Heart left ventricle (tissue), 16 donors: ENCODE measurements around the gene CXCL5. TPM values are rescaled to one million over a fixed set of nuclear protein-coding genes. Genes with fewer than 3 reads are reported as not detected.
A peak's percentile ranks its signal among the peaks of the same experiment; 100 is the strongest.

Source experiments
- ATAC-seq, 4 donors: fragments of 200-7000 bp; cut with Tn5 transposase; one replicate each; pipeline ENCODE4 v1.9.1; 2020 to 2022; ENCODE audit warnings: moderate library complexity in 4 of 4, mild to moderate bottlenecking in 3 of 4, moderate number of reproducible peaks in 1 of 4
- DNase-seq, 5 donors: peaks; one replicate each; pipeline ENCODE4 v3.0.0-alpha.2; 2020
- H3K27ac ChIP-seq, 12 donors: fragments of 200-600 bp; sonication (generic) in 4 of 12; one replicate each; pipeline versions ENCODE4 v1.5.0 to v1.8.0; 2016 to 2022; ENCODE audit warnings: mild to moderate bottlenecking in 2 of 12
- H3K27me3 ChIP-seq, 9 donors: fragments of 200-600 bp; sonication (generic) in 2 of 9; one replicate each; pipeline versions ENCODE4 v1.5.1 to v1.8.0; 2016 to 2022; ENCODE audit warnings: mild to moderate bottlenecking in 3 of 9
- H3K36me3 ChIP-seq, 9 donors: fragments of 200-600 bp; sonication (generic) in 2 of 9; one replicate each; pipeline versions ENCODE4 v1.5.0 to v1.8.0; 2018 to 2022; ENCODE audit warnings: mild to moderate bottlenecking in 2 of 9
- H3K4me1 ChIP-seq, 12 donors: fragments of 200-600 bp; sonication (generic) in 4 of 12; one replicate each; pipeline versions ENCODE4 v1.5.0 to v1.8.0; 2016 to 2022; ENCODE audit warnings: mild to moderate bottlenecking in 3 of 12
- H3K4me3 ChIP-seq, 12 donors: fragments of 200-600 bp; sonication (generic) in 4 of 12; one replicate each; pipeline versions ENCODE4 v1.5.0 to v1.8.0; 2017 to 2022; ENCODE audit warnings: mild to moderate bottlenecking in 9 of 12, moderate library complexity in 4 of 12
- H3K9me3 ChIP-seq, 12 donors: fragments of 200-600 bp; sonication (generic) in 4 of 12; one replicate each; pipeline versions ENCODE4 v1.5.0 to v1.8.0; 2016 to 2022; ENCODE audit warnings: mild to moderate bottlenecking in 1 of 12
- POLR2A ChIP-seq, 2 donors: fragments of 450-650 bp; IDR thresholded peaks; one replicate each; pipeline ENCODE4 v1.6.1; 2017; ENCODE audit warnings: antibody characterized with exemption in 2 of 2, mild to moderate bottlenecking in 2 of 2, moderate library complexity in 2 of 2
- WGBS, 4 donors: extraction: QIAGEN DNeasy Blood & Tissue Kit in 2 of 4; methylation state at CpG; one replicate each; pipeline versions ENCODE4 v1.1.5 to v1.1.7; 2013 to 2018; 5-methylcytosine and 5-hydroxymethylcytosine counted together
- intact Hi-C, 10 donors: fragments of 100-400 bp; cut with DNase I; formaldehyde crosslinking; loops; one replicate each; pipeline versions ENCODE4 v1.11.1 to v1.14.2; 2022
- polyA plus RNA-seq, 2 donors: library from polyadenylated mRNA; stranded (reverse); fragments of 200-250 nt; gene quantifications; one replicate each; pipeline ENCODE4 v1.2.3, GENCODE V29; 2013
- total RNA-seq, 9 donors: library from RNA; depleted of rRNA in 2 of 9; stranded (reverse); fragments of >200 nt in 2 of 9; fragmentation: NEBNext Ultra II Directional in 3 of 9; extraction: Animal tissue kit (Norgen Biotek cat#: 25700) in 3 of 9; gene quantifications; one replicate each; pipeline versions ENCODE4 v1.1.0 to v1.2.4, GENCODE V29; 2016 to 2023
- TF ChIP-seq, protein P1 (sequence below), 12 donors: fragments of 200-600 bp; sonication (generic) in 4 of 12; IDR thresholded peaks; one replicate each; pipeline versions ENCODE4 v1.5.0 to v1.8.0; 2018 to 2022; ENCODE audit warnings: antibody characterized with exemption in 12 of 12, mild to moderate bottlenecking in 5 of 12
- donor health status: ischemic (EF 13 %, LVEDD 7.1; RV severe dilation, severe dysfunction).
- donor health status: healthy with polysubstance abuse.
- donor health status: DM: no; HTN: yes; CAD: no.
- donor health status: DM: no; HTN: no; CAD: no.
- donor health status: ischemic (EF 25% LVEDD 6.9; RV normal size, moderate dysfunction).
- donor health status: ischemic (EF 25% LVEDD 5.7; RV mildly dilated, moderate dysfunction).
- donor health status: healthy.
- donor health status: DM: yes; HTN: yes; CAD: no.
- donor health status: ischemic (EF 35%, LVEDD 5.7; RV mildly dilated, moderate dysfunction).
- donor health status: nonischemic (EF 11% LVEDD 7.7; RV severe dilation, severe dysfunction).
- donor health status: DM: yes; HTN: yes; CAD: no.
- donor health status: PGD.
- donor health status: ischemic (EF 29% LVEDD 5.4; RV normal size, mild dysfunction).
- donor health status: nonischemic (EF 23%, LVEDD 6.1; RV moderate dilation, normal function).

The CXCL5 gene
- total and polyA plus RNA-seq, 11 donors = 0.08 to 0.51 (median 0.10) TPM; not detected in 8

DNA sequence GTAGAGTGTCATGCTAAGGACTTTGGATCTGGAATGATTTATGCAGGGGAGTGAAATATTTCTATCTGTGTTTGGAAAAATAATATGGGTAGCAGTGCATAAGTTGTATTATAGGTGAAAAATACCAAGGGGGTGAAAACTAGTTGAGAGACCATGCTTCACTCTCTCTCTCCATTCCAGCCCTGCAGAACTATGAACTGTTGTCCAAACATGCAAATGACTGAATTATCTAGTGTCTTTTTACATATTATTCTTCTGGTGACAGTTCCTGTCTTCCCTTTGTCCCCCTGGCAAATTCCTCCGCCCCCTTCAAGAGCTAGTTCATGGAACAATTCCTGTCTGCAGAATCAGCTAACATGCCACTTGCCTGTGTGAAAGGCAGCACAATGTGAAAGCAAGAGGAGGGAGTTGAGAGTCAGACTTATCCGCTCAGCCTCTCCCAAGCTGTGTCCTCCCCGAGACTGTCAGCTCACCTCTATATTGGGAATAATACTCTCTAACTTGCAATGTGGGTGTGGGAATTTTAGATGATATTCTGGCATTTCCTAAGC is 19.0 kb downstream of the CXCL5 start:
- no peak for DNase-seq
- intact Hi-C loops = no loop called here
- WGBS, 4 donors = 73 to 85% (median 81%) methylated on average over 3 of the region's 3 CpGs
- H3K27me3 ChIP-seq = peaks cover 0 to 16% (median 0%) of the 10 kb centered on the region in 9 donors
- H3K27ac ChIP-seq = no peak overlapping the region
- H3K4me1 ChIP-seq = peaks cover 0 to 4% (median 0%) of the 10 kb centered on the region in 12 donors
- H3K4me3 ChIP-seq = no peak overlapping the region
- no peak for ATAC-seq
- no peak for TF ChIP-seq POLR2A (IDR thresholded peaks at IDR 0.05)
- TF ChIP-seq, protein P1, sequence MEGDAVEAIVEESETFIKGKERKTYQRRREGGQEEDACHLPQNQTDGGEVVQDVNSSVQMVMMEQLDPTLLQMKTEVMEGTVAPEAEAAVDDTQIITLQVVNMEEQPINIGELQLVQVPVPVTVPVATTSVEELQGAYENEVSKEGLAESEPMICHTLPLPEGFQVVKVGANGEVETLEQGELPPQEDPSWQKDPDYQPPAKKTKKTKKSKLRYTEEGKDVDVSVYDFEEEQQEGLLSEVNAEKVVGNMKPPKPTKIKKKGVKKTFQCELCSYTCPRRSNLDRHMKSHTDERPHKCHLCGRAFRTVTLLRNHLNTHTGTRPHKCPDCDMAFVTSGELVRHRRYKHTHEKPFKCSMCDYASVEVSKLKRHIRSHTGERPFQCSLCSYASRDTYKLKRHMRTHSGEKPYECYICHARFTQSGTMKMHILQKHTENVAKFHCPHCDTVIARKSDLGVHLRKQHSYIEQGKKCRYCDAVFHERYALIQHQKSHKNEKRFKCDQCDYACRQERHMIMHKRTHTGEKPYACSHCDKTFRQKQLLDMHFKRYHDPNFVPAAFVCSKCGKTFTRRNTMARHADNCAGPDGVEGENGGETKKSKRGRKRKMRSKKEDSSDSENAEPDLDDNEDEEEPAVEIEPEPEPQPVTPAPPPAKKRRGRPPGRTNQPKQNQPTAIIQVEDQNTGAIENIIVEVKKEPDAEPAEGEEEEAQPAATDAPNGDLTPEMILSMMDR (IDR thresholded peaks at IDR 0.05) = no peak
- H3K9me3 ChIP-seq = peaks cover 0 to 11% (median 3%) of the 10 kb centered on the region in 12 donors
- H3K36me3 ChIP-seq = no peaks in the 10 kb centered on the region

DNA sequence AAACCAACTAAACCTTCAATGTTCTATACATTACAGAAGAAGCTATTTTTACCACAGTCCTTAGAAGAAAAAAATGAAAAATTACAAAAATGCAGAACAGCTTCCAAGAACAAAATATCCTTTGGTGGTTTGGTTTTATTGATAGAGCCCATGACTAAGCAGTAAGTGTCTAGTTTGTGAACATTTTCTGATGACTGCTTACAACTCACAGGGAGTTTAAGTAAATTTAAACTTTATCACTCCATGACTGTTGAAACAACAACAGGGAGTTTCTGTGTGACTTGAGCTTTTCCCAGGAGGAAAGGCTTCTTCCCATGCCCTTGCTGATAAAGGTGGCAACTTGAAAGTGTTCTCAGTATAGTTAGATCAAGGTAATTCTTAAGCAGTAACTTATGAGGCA is 19.6 kb downstream of the CXCL5 start:
- Histone ChIP-seq H3K27me3 (peaks cover 0 to 12% (median 0%) of the 10 kb centered on the region in 9 donors), H3K9me3 (peaks cover 0 to 17% (median 7%) of the 10 kb centered on the region in 12 donors), H3K27ac (no peak overlapping the region), H3K4me3 (no peak overlapping the region), H3K4me1 (peaks cover 0 to 4% (median 0%) of the 10 kb centered on the region in 12 donors), H3K36me3 (no peaks in the 10 kb centered on the region)
- DNase-seq (no peak), ATAC-seq (no peak)
- no peak for TF ChIP-seq POLR2A (IDR thresholded peaks at IDR 0.05)
- TF ChIP-seq, protein P1 (IDR thresholded peaks at IDR 0.05) = no peak
- intact Hi-C loops = no loop called here

DNA sequence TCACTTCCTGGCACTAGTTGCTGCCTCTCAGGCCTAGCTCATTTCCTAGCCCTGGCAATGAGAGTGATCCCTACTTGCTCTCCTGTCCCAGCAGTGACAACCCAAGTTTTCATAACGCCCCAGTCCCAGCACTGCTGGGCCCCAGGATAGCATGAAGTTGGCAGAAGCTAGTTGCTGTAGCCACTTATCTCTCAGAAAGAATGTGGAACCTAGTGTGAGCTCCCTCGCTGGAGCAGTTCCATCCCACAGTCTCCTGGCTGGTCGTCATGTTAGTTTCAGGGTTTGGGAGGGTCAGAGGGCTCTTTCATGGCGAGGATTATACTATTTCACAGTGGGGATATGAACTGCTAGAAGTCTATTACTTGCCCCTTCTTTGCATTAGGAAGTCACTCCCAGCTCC is 21.8 kb downstream of the CXCL5 start:
- TF ChIP-seq POLR2A (IDR thresholded peaks at IDR 0.05) = no peak
- TF ChIP-seq, protein P1 (IDR thresholded peaks at IDR 0.05) = no peak
- DNase-seq (no peak), ATAC-seq (peak in 1 of 4 donors; percentile 39)
- 34 to 55% (median 51%) methylated on average over 3 to 4 of the region's 4 CpGs for WGBS, 4 donors
- Histone ChIP-seq H3K4me3 (no peak overlapping the region), H3K9me3 (peaks cover 0 to 37% (median 15%) of the 10 kb centered on the region in 12 donors), H3K36me3 (no peaks in the 10 kb centered on the region), H3K27ac (no peak overlapping the region), H3K4me1 (peaks cover 0 to 2% (median 0%) of the 10 kb centered on the region in 12 donors), H3K27me3 (peaks cover 0 to 7% (median 0%) of the 10 kb centered on the region in 9 donors)
- intact Hi-C loops = no loop called here

DNA sequence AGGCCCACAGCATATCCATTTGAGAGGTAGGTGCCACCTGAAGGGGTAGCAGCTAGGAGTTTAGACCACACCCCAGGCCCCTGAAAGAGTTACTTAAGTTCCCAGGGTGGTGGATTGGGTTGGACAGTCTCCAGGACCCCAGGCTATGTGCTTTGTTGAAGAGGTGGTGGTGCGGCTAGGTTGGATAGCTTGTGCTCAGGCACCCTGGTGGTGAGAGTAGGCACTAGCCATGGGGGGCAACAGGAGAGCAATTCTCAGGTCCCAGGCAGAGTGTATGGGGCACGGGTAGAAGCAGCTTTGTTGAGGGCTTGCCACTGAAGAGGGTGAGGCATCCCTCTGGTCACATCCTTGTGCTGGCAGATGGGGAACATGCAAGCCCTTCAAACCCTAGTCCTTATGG is 22.3 kb downstream of the CXCL5 start:
- no peak overlapping the region for H3K4me3 ChIP-seq
- H3K27me3 ChIP-seq = peaks cover 0 to 2% (median 0%) of the 10 kb centered on the region in 9 donors
- H3K27ac ChIP-seq = no peak overlapping the region
- no peak for ATAC-seq
- peaks cover 0 to 42% (median 20%) of the 10 kb centered on the region in 12 donors for H3K9me3 ChIP-seq
- DNase-seq = no peak
- 80 to 94% (median 91%) methylated on average over 2 of the region's 2 CpGs for WGBS, 4 donors
- no peaks in the 10 kb centered on the region for H3K4me1 ChIP-seq
- no peaks in the 10 kb centered on the region for H3K36me3 ChIP-seq
- TF ChIP-seq, protein P1 (IDR thresholded peaks at IDR 0.05) = no peak
- no peak for TF ChIP-seq POLR2A (IDR thresholded peaks at IDR 0.05)
- intact Hi-C loops = no loop called here
